HG03045 (cell line): ENCODE data around the gene IQGAP3.

Experiments
- ATAC-seq: cut with Tn5 transposase; IDR thresholded peaks from one replicate; pipeline ENCODE4 v1.9.1; 2021; ENCODE audit warnings: mild to moderate bottlenecking, moderate library complexity; ENCODE audit not compliant: unreplicated experiment

The IQGAP3 gene

GRCh38 chr1:156546267-156546666 is 26.1 kb downstream of the IQGAP3 start:
- no peak for ATAC-seq

DNA sequence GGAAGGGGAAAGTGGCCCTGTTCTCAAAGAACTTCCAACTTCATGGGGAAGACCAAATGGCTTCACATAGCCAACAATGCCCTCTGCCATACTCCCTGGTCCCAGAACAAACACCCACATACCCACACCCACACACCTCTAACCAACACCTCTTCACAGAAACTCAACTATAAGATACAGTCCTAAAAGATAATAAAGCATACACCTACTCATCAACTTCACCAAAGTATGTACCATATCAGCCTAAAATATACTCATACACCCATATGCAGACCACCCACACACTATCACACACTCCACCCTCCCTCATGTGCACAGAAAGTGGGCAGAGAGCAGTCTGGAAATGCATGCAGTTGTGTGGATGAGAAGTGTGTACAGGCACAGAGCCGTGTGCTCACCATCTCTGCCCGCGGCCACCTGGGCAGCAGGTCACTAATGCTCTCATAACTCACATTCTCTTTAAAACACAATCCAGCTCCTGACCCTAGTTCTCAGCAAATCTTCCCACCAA is 27.7 kb downstream of the IQGAP3 start:
- ATAC-seq, result no peak

DNA sequence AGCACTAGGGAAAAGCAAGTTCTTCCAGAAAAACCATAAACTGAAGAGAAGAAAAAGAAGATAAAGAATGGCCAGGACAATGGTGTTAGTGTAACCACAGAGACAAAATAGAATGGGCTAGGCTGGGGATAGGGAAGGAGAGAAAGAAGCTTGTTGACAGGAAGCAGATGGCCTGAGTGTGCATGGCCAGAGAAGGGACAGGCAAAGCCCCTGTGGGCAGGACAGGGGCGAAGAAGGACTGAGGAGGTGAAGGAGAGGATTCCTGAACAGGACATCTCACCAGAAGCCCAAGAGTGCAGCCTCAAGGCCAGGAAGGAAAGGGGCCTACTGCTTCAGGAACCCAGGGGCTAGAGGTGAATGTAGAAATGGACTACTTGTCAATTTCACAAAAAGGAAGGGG is 29.3 kb downstream of the IQGAP3 start:
- ATAC-seq, result no peak

- ATAC-seq, result no peak
These were observed 31.4 kb downstream of the IQGAP3 start for GRCh38 chr1:156540955-156541354.

DNA sequence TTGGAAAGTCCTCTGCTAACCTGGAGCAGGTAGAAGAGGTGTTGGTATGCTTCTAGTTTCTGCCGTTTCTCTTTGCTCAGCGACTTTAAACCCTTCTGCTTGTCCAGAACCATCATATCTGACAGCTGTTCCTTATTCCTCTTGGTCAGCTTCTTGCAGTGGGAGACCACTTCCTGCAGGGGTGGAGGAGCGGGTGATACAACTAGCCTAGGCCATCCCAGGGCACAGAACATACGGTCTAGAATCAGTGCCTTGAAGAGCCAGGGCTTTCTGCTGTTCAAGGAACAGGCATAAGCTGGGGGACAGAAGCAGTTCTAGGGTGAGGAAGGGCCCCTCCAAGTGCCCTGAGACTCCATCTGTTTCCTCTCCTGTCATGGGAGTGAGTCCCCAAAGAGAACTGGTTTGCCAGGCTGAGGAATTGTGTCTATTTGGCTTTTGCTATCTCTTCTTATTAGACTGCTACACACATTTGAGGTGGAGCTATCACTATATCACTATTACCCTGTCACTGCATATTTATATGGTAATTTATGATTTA is 32.5 kb downstream of the IQGAP3 start:
- no peak for ATAC-seq

GRCh38 chr1:156538711-156539440 is 33.5 kb downstream of the IQGAP3 start:
- ATAC-seq, result no peak

DNA sequence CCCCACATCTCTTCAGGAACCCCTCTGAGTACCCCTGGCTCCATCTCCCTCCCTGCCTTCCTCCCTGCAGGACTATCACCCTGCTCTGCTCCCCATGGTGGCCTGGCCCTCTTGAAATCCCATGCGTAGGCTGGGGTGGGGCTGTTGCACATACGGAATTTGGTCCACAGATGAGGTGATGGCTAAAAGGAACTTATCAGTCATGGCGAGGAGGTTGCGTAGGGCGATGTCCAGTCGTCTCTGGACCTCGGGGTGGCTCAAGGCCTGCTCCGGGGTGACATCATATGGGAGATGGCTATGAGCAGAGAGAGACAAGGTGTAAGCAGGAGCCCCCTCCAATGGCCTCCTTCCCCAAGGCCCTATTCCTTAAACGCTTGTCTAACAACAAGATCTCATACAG is 35.3 kb downstream of the IQGAP3 start:
- no peak for ATAC-seq

DNA sequence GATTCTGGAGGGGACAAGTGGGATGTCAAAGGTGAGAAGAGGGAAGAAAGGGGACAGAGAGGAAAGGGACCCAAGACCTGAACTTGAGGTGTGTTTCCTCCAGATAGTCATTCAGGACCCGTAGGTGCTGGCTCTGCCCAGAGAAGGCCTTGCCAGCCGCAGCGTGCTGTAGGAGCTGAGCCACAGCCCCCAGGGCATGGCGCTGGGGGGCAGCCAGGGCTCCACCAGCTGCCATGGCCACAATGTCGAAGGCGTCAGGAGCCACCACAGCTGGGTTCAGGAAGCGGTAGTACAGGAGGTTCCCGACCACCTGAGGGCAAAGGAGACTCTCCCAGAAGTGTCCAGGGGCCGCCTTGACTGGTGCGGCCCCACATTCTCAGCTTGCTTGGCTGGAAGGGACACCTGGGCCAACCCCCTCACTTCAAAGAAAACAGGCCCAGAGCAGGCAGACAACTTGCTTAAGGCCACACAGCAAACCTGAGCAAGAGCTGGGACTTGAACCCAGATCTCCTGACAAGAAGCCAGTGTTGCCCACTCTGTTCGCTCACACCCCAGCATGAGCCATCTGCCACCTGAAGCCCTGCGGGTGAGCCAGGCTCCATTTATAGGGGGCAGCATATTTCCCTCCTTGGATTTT is 37.8 kb downstream of the IQGAP3 start:
- no peak for ATAC-seq

GRCh38 chr1:156533568-156534220 is 38.7 kb downstream of the IQGAP3 start:
- no peak for ATAC-seq

DNA sequence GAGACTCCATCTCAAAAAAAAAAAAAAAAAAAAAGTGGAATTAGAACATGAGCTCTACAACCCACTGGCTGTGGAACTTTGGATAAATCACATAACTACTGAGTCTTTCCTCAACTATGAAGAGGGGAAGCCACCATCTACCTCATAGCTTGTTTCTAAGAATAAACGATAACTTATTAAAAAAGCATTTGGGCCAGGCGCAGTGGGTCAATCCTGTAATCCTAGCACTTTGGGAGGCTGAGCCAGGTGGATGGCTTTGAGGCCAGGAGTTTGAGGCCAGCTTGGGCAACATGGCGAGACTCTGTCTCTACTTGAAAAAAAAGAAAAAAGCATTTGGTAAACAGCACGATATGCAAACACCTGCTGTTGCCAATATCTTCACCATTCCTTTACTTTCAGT is 40.0 kb downstream of the IQGAP3 start:
- no peak for ATAC-seq

- ATAC-seq, result no peak
These were observed 42.4 kb downstream of the IQGAP3 start for GRCh38 chr1:156530006-156530405.

- no peak for ATAC-seq
These were observed 43.4 kb downstream of the IQGAP3 start for GRCh38 chr1:156528875-156529425.

DNA sequence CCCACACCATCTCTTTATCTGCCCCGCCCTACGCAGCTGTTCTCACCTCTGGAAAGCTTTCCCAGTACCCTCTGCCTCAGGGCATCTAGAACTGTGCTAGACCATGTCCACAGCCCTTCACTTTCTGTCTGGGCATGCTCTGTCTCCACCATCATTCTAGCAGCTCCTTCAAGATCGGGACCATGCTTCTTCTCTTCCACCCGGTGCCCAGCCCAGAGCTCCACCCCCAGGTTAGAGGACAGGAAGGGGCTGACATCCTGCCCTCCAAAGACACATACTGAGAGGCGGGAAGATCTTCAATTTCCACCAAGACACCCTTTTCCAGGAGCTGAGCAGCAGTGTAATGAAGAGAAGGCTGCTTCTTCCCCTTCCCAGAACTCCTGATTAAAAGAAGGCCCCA is 44.1 kb downstream of the IQGAP3 start:
- ATAC-seq, result no peak

DNA sequence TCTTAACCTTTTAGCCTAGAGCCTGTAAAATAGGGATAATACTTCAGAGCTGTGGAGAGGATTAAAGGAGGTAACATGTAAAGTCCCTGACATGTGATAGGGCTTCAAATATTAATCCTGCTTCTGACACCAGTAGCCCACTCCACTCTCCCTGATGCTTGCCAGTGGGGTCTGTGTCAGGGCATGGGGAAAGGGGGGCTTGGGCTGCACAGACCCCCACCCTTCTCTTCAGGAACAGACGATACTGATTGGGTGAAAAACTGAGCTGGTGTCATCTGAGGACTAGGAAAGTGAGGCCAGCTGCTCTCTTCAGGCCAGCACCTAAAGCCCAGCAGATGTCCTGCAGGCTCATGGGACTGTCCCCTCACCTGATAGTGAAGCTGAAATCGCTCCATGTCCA is 44.8 kb downstream of the IQGAP3 start:
- no peak for ATAC-seq

GRCh38 chr1:156525856-156526489 is 46.4 kb downstream of the IQGAP3 start:
- no peak for ATAC-seq

- ATAC-seq, result no peak
These were observed 47.3 kb downstream of the IQGAP3 start for GRCh38 chr1:156525071-156525501.

DNA sequence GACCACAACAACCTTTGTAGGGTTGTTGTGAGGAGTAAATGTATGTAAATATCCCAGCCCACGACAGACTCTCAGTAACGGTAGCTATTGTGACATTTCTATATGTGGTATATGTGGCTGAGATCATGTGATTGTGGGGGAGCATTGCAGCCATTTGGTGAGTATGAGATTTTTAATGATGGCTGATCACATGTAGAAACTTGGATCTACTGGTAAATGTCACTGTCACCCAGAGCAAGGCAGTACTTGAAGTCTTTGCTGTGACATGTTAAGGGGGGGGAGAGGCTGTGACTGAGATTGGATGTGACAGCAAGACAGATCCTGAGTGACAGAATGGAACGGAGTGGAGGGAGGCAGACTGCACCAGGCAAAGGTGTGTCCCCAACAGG is 47.9 kb downstream of the IQGAP3 start:
- no peak for ATAC-seq

DNA sequence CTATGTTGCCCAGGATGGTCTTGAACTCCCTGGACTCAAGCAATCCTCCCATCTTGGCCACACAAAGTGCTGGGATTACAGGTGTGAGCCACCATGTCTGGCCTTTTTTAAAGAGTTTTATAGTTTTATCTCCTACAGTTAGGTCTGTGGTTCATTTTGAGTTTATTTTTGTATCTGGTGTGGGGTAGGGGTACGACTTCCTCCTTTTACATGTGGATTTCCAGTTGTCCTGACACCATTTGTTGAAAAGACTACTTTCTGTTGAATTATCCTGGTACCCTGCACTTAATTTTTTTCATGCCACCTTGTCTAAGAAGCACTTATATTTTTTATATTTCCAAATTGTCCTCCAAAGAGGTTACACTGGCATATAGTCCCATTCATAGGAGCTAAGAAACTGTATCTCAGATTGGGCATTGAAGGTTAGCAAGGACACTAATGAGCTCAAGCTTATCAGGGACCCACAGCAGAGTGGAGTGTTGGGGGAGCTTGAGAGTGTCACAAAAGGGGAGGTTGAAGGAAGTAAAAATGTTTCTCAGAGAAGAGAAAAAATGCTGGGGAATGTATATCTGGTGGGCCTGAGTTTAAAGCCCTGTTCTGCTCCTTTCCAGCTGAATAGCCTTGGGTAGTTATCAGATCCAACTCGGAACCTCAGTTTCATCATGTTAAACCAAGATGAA is 48.4 kb downstream of the IQGAP3 start:
- no peak for ATAC-seq

GRCh38 chr1:156522443-156522970 is 49.9 kb downstream of the IQGAP3 start:
- no peak for ATAC-seq

- no peak for ATAC-seq
These were observed 54.6 kb downstream of the IQGAP3 start for GRCh38 chr1:156517748-156518147.
